Activated effector memory CD4-positive, alpha-beta T cell treated with Interleukin-2 at 50 U/mL for 16 hours (primary cell): ENCODE measurements around the gene PIGBOS1.
A peak's percentile ranks its signal among the peaks of the same experiment; 100 is the strongest.
"Not testable (repeated sequence)": the region's sequence is repeated elsewhere in the genome, so short reads cannot be mapped to it uniquely, and the experiment has no call there.

Experiments
- DNase-seq: peaks from one replicate; pipeline ENCODE4 v3.0.0-alpha.2; 2020

The PIGBOS1 gene, protein sequence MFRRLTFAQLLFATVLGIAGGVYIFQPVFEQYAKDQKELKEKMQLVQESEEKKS

DNA sequence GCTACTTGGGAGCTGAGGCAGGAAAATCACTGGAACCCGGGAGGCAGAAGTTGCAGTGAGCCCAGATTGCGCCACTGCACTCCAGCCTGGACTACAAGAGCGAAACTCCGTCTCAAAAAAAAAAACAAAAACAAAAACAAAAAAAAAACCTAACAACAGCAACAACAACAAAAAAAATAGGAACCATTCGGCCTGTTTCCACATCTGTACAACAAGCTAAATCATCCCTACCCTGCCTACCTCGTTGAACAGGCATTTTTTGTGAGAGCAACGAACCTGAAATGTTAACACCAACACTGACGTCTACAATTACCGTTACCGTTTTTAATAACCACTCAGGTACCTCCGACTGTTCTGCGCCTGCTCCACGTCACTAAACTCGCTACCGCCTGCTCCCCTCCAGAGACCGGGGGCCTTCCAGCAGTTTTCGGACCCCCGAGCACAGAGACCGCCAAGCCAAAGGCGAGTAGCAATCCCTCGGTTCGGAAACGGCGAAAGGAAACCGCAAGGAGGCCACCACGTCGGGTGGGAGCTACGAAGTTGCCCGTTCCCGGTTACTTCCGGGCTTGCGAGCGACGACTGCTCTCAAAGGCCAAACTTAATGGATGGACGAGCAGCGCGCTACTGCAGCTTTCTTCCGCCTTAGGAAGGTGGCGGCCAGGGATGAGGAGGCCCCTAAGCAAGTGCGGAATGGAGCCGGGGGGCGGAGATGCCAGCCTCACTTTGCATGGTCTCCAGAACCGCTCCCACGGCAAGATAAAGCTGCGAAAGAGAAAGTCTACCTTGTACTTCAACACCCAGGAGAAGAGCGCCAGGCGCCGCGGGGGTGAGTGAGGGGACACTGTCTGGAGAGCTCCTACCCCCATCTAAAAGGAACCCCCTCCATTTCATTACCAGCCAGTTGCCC, at the start of gene PIGBOS1, which contains the start of gene PIGB:
PIGBOS1 (minus strand) TSS at position 536 of the 907 bp plus-strand sequence. CDS start 1,331 bp downstream, outside the sequence.
PIGB (plus strand) TSS at position 635 of the 907 bp plus-strand sequence; CDS start at position 664, 29 bp downstream.
- DNase-seq = peak; percentile 73

DNA sequence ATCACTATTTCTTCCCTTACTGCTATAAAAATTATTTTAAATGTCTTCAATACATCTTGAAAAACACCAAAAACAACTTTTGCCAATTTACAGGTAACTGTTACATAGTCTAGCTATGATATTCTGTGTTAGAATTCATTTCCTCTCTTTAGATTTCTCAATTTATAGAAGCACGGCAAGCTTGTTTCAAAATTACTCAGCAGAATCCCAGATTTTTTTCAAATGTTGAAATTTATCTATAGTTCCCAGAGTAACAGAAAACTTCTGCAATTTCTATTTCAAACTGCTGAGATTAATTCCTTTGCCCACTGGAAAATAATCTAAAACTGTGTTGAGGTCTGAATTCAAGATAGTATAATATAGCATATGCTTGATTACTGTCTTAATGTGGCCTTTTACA, 48.1 kb upstream of the PIGBOS1 start:
- DNase-seq = no peak

DNA sequence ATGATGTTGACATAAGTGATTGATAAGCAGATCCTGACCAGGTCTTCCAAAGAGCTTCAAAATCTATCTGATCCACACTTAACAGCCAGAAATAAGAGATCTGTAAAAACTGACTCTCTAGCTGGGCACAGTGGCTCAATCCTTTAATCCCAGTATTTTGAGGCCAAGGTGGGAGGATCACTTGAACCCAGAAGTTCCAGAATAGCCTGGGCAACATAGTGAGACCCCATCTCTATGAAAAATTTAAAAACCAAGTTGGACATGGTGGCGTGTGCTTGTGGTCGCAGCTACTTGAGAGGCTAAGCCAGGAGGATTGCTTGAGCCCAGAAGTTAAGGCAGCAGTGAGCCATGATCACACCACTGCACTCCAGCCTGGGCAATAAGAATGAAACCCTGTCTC, 43.7 kb upstream of the PIGBOS1 start:
- no peak for DNase-seq

DNA sequence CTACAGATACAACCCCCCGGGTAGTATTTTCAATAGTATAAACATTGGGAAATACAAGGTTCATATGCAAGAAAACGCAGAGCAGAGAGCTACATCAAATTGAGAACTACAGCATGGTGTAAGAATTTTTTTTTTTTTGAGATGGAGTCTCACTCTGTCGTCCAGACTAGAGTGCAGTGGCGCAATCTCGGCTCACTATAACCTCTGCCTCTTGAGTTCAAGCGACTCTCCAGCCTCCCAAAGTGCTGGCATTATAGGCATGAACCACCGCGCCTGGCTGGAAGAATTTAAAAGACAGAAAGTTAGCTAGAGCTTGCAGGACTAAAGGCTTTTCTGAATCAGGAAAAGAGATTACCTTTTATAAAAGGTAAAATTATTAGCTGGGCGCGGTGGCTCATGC, 42.1 kb upstream of the PIGBOS1 start:
- DNase-seq = no peak

DNA sequence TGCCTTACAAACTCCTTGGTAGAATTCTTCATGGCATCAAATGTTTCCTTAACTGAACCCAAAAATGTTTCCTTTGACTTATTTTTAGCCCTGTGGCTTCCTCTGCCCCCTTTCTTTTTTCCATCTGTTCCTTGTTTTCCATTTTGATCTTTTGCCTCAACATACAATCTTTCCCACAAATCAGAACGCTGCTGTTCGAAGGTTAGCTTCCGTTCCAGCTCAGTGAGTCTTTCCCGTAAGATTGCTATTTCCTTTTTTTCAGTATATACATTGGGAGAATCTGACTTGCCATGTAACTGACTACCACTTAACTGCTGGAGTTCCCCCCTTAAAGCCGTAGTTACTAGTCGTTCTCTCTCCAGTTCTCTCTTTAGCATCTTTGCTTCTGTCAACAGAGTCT, 41.3 kb upstream of the PIGBOS1 start:
- DNase-seq = no peak

DNA sequence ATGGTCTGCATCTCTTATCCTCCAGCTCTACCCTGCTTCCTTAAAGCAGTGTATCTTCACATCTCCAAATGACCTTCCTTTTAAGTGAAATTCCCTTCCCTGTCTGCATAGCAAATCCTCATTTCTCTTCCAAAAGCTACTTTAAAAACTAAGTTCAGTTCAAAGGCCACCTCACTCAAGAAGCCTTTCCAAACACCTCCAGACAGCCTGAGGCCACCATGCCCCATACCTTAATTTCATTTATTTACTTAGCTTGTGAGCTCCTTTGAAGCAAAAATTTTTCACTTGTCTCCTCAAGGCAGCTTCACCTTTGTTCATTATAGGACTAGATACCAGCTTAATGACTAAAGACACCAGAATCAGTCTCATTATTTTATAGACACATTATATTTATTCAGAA, 39.5 kb upstream of the PIGBOS1 start:
- no peak for DNase-seq

DNA sequence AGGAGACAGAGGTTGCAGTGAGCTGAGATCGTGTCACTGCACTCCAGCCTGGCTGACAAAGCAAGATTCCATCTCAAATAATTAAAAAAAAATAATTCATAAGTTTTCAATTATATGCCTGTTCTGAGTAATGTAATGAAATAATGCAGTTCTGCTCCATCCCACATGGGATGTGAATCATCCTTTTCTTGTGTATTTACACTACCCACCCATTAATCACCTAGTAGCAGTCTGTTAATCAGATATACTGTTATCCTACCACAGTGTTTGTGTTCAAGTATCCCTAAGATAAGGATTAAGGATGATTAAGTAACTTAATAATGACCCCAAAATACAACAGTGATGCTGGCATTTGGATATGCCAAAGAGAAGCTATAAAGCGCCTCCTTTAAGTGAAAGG, 38.9 kb upstream of the PIGBOS1 start:
- DNase-seq = no peak

DNA sequence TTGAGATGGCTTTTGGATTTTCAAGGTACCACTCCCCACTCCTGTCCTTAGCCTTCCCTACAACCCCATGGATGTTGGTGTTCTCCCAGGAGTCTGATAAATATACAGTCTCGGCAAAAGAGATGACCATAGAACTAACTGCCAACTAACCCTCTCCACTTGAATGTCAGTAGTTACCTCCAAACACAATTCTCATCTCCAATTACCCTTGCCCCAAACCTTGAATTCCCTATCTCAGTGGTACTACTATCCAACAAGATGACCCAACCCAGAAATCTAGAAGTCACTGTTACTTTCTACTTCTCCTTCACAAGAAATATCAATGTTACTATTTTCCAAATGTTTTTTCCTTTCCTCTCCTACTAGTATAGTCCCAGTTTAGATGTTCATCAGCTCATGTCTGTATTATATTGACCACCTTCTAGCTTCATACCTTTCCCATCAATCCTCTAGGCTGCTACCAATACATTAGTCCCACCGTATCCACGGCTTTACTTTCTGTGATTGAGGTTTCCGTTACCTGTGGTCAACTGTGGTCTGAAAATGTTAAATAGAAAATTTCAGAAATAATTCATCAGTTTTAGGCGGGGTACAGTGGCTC, 38.2 kb upstream of the PIGBOS1 start:
- DNase-seq = no peak

DNA sequence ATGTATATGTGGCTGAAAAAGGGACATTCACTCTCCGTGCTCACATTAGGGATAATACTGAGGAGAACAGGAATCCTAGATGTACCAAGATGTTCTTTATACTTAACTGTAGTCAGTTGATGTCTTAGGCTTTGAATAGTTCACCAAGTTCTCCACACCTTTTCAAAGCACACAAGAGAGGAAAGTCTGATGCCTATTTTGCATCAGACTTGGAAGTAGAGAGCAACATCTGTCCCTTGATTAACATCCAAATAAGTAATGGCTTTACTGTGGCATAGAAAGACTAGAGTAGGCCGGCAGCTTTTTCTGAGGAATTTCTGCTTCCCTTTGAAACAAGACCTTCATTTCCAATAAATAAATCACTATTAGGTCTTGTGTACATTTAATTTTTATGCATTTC, 34.1 kb upstream of the PIGBOS1 start:
- no peak for DNase-seq

DNA sequence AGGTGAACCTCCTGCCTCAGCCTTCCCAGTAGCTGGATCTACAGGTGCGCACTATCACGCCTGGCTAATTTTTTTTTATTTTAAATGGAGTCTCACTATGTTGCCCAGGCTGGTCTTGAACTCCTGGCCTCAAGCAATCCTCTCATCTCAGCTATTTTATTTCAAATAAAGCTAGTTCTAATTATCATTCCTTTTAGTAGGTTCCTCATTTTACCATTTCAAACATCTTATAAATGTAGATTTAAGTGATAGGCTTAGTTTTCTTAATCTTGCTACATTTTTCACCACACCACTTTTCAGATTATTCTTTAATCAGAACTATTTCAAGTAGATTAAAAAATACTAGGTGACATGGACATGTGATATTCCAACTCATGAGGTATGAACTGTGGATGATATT, 30.4 kb upstream of the PIGBOS1 start:
- DNase-seq = no peak

DNA sequence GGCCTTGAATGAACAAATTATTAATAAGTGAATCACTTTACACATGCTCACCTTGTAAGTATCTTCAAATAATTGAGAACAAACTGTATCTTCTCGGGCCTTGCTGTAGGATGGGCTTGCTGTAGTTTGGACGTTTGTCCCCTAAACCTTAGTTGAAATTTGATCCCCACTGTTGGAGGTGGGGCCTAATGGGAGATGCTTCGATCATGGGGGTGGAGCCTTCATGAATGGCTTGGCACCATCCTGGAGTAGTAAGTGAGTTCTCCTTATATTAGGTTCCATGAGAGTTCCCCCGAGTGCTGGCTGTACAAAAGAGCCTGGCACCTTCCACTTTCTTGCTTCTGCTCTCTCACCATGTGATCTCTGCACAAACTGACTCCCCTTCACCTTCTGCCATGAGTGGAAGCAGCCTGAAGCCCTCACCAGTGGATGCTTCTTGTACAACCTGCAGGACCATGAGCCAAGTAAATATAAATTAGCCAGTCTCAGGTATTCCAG, 29.4 kb upstream of the PIGBOS1 start:
- DNase-seq = no peak

DNA sequence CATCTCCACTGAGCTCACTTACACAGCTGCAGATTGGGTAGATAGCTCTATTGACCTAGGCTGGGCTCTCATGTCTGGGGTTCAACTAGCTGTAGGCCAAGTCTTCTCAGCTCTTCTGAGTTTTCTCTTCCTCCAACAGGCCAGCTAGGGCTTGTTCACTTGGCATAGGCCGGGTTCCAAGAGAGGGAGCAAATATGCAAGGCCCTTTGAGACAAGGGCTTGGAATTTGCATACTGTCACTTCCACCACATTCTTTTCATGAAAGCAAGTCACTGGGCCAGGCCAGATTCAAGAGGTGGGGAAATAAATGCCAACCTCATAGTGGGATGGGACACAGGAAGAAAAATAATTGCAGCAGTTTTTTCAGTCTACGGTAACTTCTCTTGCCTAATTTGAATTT, 25.3 kb upstream of the PIGBOS1 start:
- no peak for DNase-seq

DNA sequence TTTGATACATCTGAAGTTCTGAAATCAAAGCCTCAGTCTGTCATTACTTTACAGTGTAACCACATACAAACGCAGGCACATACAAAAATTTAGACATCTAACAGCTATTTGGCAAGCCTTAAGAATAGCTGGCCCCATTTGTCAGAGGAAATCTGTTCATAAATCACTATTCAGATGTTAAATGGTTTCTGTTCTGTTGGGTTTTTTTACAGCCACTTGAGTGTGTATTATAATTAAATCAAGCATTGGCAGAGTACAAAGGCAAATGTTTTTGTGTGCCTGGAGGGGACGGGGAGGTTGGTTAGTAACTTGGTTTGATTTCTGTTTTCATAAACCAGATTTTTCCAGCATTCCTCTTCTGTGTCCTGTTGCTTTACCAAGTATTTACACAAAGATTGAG, 24.2 kb upstream of the PIGBOS1 start:
- DNase-seq = no peak

DNA sequence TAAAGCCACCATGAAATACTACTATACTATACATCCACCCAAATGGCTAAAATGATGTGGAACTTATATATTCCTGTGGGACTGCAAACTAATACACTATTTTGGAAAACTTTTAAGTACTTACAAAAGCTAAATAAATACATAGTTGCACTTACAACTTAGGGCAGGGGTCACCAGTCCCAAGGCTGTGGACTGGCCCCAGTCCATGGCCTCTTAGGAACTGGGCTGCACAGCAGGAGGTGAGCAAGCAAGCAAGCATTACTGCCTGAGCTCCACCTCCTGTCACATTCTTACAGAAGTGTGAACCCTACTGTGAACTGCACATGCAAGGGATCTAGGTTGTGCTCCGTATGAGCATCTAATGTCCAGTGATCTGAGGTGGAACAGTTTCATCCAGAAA, 18.2 kb upstream of the PIGBOS1 start:
- no peak for DNase-seq

DNA sequence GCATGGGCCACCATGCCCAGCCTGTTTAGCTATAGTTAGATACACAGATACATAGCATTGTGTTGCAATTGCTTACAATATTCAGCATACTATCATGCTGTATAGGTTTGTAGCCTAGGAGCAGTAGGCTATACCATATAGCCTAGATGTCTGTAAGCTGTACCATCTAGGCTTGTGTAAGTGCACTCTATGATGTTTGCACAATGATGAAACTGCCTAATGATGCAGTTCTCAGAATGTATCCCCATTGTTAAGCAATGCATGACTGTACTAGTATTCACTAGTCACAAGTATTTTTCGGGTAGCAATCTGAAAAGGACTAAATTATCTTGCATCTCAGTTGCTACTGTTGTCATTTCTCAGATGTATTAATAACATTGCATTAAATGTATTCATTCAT, 16.1 kb upstream of the PIGBOS1 start:
- DNase-seq = no peak

DNA sequence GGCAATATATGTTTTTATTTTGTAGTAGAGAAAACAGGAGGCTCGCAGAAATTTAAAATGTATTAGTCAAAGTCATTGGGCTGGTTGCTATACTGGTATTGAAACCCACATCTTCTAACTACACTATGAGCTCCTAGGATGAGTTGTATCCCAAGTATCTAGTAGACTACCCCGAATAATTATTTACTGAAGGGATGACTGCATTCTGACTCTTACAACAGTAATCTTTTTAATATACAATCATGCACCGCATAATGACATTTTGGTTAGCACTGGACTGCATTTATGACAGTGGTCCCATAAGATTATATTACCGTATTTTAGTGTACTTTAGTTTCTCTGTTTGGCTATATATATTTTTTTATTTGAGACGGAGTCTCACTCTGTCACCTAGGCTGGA, 15.4 kb upstream of the PIGBOS1 start:
- DNase-seq = no peak

DNA sequence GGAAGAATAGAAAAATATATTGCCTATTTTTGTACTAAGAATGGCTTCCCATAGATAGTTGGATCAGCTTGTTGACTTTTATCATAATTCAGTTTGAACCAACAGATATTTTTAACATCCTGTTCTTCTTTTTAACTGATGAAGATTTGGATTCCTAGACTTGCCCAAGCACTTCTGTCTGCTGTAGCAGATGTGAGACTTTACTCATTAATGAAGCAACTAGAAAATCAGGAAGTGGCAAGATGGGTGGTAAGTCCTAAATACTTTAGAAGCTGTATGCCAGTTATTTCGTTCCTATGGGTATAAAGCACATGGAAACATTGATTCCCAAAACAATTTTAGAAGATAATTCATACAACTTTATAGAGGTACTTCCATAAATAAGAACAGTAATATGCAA, 8.5 kb upstream of the PIGBOS1 start:
- DNase-seq = no peak

DNA sequence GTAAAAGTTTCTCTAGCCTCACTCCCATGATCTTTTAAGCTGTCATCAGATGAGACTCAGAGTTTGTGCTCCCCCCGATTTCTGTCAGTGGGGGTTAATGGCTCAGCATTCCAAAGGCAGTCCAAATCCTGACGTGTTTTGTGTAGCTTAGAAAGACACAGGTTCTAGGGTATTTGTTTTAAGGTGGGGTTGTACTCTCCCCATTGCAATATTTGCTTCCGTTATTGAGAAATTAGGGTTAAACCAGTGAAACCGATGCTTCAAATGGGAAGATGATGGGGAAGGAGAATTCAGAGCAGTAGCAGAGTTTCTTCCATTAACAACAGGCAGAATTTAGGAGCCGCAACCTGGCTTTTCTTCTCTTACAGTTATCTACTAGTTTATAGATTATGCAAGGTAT, 3.5 kb upstream of the PIGBOS1 start:
- no peak for DNase-seq

DNA sequence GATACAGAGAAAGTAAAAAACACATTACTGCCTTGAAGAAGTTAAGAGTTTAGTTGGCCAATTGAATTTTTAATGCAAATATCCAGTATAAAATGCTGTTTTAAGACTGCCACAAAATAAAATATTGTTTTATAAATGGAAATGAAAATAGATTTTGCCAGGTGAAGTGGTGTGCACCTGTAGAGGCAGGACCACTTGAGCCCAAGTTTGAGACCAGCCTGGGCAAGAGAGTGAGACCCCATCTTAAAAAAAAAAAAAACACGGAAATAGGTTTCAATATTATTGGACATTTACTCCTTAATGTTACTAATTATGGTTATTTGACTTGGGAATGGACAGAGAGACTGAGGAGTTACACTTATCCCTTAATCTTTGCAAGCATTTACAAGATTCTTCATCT, 2.0 kb upstream of the PIGBOS1 start:
- DNase-seq = no peak

DNA sequence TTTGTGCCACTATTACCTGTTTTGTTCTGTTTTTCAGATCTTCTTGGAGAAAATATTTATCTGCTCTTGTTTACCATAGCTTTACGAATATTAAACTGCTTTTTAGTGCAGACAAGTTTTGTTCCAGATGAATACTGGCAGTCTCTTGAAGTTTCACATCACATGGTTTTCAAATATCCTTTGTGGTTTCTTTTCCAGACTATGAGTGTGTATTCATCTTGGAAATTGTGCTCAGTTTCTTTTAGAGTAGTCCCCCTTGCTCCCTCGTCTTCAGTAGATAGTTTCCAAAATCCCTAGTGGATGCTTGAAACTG, 1.3 kb upstream of the PIGBOS1 start:
- no peak for DNase-seq

DNA sequence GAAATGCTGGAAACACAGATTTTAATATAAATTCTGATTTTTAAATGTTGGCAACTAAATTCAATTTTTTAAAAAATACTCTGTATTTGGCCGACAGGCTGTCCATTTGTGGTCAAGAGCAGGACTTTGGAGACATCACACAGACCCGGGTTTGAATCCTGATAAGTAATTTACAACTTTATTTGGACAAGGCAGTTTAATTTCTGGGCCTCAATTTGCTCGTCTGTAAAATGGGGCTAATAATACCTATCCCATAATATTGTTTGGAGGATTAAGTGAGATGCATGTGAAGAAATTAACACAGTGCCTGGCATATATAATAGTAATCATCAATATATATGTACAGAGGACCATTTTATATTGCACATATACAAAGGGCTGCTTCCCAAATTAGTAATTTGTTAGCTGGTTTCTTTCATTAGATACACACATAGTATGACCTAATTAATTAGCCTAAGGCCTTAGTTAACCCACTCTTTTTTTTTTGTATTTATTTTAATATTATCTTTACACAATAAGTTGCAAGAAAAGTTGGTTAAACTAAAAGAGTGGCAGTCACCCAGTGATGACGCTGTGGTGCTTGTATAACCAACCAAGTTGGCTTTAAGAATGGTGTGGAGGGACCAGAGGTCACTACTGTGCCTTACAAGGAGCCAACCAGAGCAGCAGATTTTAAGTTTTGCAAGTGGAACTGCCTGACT, 764 bp upstream of the PIGBOS1 start:
- DNase-seq = no peak

DNA sequence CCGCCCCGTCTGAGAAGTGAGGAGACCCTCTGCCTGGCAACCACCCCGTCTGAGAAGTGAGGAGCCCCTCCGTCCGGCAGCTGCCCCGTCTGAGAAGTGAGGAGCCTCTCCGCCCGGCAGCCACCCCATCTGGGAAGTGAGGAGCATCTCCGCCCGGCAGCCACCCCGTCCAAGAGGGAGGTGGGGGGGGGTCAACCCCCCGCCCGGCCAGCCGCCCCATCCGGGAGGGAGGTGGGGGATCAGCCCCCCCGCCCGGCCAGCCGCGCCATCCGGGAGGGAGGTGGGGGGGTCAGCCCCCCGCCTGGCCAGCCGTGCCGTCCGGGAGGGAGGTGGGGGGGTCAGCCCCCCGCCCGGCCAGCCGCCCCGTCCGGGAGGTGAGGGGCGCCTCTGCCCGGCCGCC, 16.1 kb downstream of the PIGBOS1 start:
- DNase-seq = not testable (repeated sequence)

DNA sequence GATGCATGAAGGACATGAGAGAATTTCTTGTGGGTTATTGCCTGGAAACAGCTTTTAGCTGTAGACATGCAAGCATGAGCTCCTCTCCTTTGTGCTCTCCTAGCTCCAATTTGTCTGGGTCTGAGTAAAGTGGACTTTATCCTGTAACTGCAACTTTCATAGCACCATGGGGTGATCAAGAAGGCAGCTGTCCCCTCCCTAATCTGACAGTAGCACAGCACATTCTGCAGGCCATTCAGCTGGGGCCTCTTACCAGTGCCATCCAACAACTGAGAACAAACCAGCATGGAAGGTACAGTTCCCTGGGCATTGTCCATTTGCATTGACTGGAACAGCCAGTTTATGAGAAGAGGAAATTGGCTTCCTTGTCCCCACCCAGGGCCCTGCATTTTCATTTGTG, 21.6 kb downstream of the PIGBOS1 start:
- no peak for DNase-seq
